Ovary (tissue), 9 donors: ENCODE data around the gene RRAS2. TPM values are rescaled to one million over a fixed set of nuclear protein-coding genes. Genes with fewer than 3 reads are reported as not detected.
"Not testable (repeated sequence)": the region's sequence is repeated elsewhere in the genome, so short reads cannot be mapped to it uniquely, and the experiment has no call there.

Experiments
- DNase-seq, 5 donors: peaks; one replicate each; pipeline ENCODE4 v3.0.0-alpha.2; 2019 to 2020
- H3K27ac ChIP-seq, 2 donors: fragments of 200-600 bp; one replicate each; pipeline versions ENCODE4 v1.5.1 to v1.8.0; 2019 to 2022
- H3K27me3 ChIP-seq: fragments of 200-600 bp; one replicate; pipeline ENCODE4 v1.8.0; 2022
- H3K36me3 ChIP-seq: fragments of 200-600 bp; sonication (generic); one replicate; pipeline ENCODE4 v1.5.1; 2019
- H3K4me1 ChIP-seq: one replicate; pipeline ENCODE4 v1.8.1; 2013; ENCODE audit warnings: mild to moderate bottlenecking, moderate library complexity; ENCODE audit not compliant: insufficient read depth
- H3K4me3 ChIP-seq: fragments of 200-600 bp; sonication (generic); one replicate; pipeline ENCODE4 v1.5.1; 2017
- H3K9me3 ChIP-seq, 2 donors: fragments of 200-600 bp in 1 of 2; sonication (generic) in 1 of 2; one replicate each; pipeline versions ENCODE4 v1.5.1 to v1.8.1; 2013 to 2019; ENCODE audit warnings: mild to moderate bottlenecking in 1 of 2, moderate library complexity in 1 of 2
- CTCF ChIP-seq, 3 donors: fragments of 450-650 bp in 2 of 3; fragments of 200-600 bp in 1 of 3; IDR thresholded peaks; one replicate each; pipeline versions ENCODE4 v1.5.1 to v1.8.0; 2016 to 2022; ENCODE audit warnings: antibody characterized with exemption in 3 of 3, mild to moderate bottlenecking in 1 of 3
- EP300 ChIP-seq: sonication (generic); formaldehyde crosslinking; IDR thresholded peaks from one replicate; pipeline ENCODE4 v1.6.1; 2017; ENCODE audit warnings: antibody characterized with exemption
- POLR2A ChIP-seq: fragments of 450-650 bp; IDR thresholded peaks from one replicate; pipeline ENCODE4 v1.6.1; 2017; ENCODE audit warnings: antibody characterized with exemption, mild to moderate bottlenecking, moderate library complexity
- WGBS, 3 donors: extraction: QIAGEN DNeasy Blood & Tissue Kit in 1 of 3; methylation state at CpG; one replicate each; pipeline versions ENCODE4 v1.1.5 to v1.1.7; 2013 to 2017; 5-methylcytosine and 5-hydroxymethylcytosine counted together
- intact Hi-C, 4 donors: fragments of 100-400 bp; cut with DNase I; formaldehyde crosslinking; loops; one replicate each; pipeline versions ENCODE4 v1.11.0 to v1.15.1; 2022 to 2023
- polyA plus RNA-seq, 2 donors: library from polyadenylated mRNA; stranded (reverse); fragments of 200-250 nt in 1 of 2; fragments of 350-450 nt in 1 of 2; fragmentation: Illumina TruSeq in 1 of 2; extraction: RNeasy Lipid Tissue Mini Kit (QIAGEN cat#74804) in 1 of 2; gene quantifications; one replicate each; pipeline ENCODE4 v1.2.3, GENCODE V29; 2013 to 2014
- total RNA-seq, 7 donors: library from RNA; depleted of rRNA in 2 of 7; stranded (reverse); fragments of >200 nt in 2 of 7; fragmentation: NEBNext Ultra II Directional in 3 of 7; extraction: Animal tissue kit (Norgen Biotek cat#: 25700) in 3 of 7; gene quantifications; one replicate each; pipeline versions ENCODE4 v1.1.0 to v1.2.4, GENCODE V29; 2016 to 2023
- donor health status: DM: no; HTN: no; CAD: no; lungs with moderate emphysema.
- donor health status: DM: no; HTN: no; CAD: no.
- donor health status: Bipolar disorder and iron deficiency.
- donor health status: DM: yes; HTN: yes; CAD: no.
- donor health status: DM: no; HTN: no; CAD: no.
- donor health status: DM: yes; HTN: yes; CAD: no.

The RRAS2 gene
- total and polyA plus RNA-seq, 9 donors: 25.7 to 45.2 (median 34.8) TPM

- Histone ChIP-seq H3K4me3 (no peak overlapping the region), H3K9me3 (no peaks in the 10 kb centered on the region), H3K27ac (no peak overlapping the region), H3K36me3 (no peaks in the 10 kb centered on the region), H3K4me1 (peaks cover 4% of the 10 kb centered on the region), H3K27me3 (no peaks in the 10 kb centered on the region)
- 51 to 77% (median 65%) methylated on average over 7 of the region's 7 CpGs for WGBS, 3 donors
- TF ChIP-seq EP300 (no peak), CTCF (IDR thresholded peaks at IDR 0.05) (no peak), POLR2A (no peak)
- no peak for DNase-seq
- intact Hi-C loops: no loop called here
These were observed 11.5 kb downstream of the RRAS2 start for GRCh38 chr11:14347494-14347893.

- intact Hi-C loops: no loop called here
- 95 to 98% (median 97%) methylated on average over 2 of the region's 2 CpGs for WGBS, 3 donors
- H3K9me3 ChIP-seq: no peaks in the 10 kb centered on the region
These were observed 12.6 kb downstream of the RRAS2 start for GRCh38 chr11:14346303-14346955.

GRCh38 chr11:14345668-14346067 lies 13.3 kb downstream of the RRAS2 start:
- TF ChIP-seq POLR2A (no peak), EP300 (no peak), CTCF (IDR thresholded peaks at IDR 0.05) (no peak)
- WGBS, 3 donors: 8 to 30% (median 9%) methylated on average over 1 of the region's 1 CpG
- no peaks in the 10 kb centered on the region for H3K36me3 ChIP-seq
- H3K27me3 ChIP-seq: no peaks in the 10 kb centered on the region
- peaks cover 4% of the 10 kb centered on the region for H3K4me1 ChIP-seq
- no peaks in the 10 kb centered on the region for H3K9me3 ChIP-seq
- no peak overlapping the region for H3K4me3 ChIP-seq
- intact Hi-C loops: no loop called here
- no peak for DNase-seq
- H3K27ac ChIP-seq: no peak overlapping the region

More at GRCh38 chr11:14346303-14346955, 12.6 kb downstream of the RRAS2 start:
- no peaks in the 10 kb centered on the region for H3K36me3 ChIP-seq
- H3K27me3 ChIP-seq: no peaks in the 10 kb centered on the region
- H3K4me1 ChIP-seq: peaks cover 4% of the 10 kb centered on the region
- DNase-seq: no peak
- TF ChIP-seq POLR2A (no peak), CTCF (IDR thresholded peaks at IDR 0.05) (no peak), EP300 (no peak)
- no peak overlapping the region for H3K27ac ChIP-seq
- no peak overlapping the region for H3K4me3 ChIP-seq

GRCh38 chr11:14345016-14345415 lies 14.0 kb downstream of the RRAS2 start:
- H3K27ac ChIP-seq, intact Hi-C loops, H3K36me3 ChIP-seq, H3K4me1 ChIP-seq, DNase-seq, H3K9me3 ChIP-seq, H3K27me3 ChIP-seq, H3K4me3 ChIP-seq: not testable (repeated sequence)
- 52 to 72% (median 63%) methylated on average over 5 of the region's 5 CpGs for WGBS, 3 donors

- Histone ChIP-seq H3K4me3 (no peak overlapping the region), H3K36me3 (no peaks in the 10 kb centered on the region), H3K4me1 (peaks cover 8% of the 10 kb centered on the region), H3K27me3 (no peaks in the 10 kb centered on the region), H3K9me3 (no peaks in the 10 kb centered on the region), H3K27ac (no peak overlapping the region)
- no peak for DNase-seq
- TF ChIP-seq POLR2A (no peak), CTCF (IDR thresholded peaks at IDR 0.05) (no peak), EP300 (no peak)
- 51 to 69% (median 52%) methylated on average over 1 of the region's 1 CpG for WGBS, 3 donors
- intact Hi-C loops: no loop called here
These were observed 16.1 kb downstream of the RRAS2 start for GRCh38 chr11:14342906-14343305.
